IMR-90 (cell line): ENCODE measurements around the gene LRSAM1. TPM values are rescaled to one million over a fixed set of nuclear protein-coding genes. Genes with fewer than 3 reads are reported as not detected.

Source experiments
- ATAC-seq: fragments of 200-7000 bp; cut with Tn5 transposase; 2 replicates; pipeline ENCODE4 v1.9.1; 2020; ENCODE audit warnings: low read depth, mild to moderate bottlenecking, moderate library complexity
- BruUV-seq: library from RNA; stranded (reverse); fragments of 400-500 nt; replicated peaks from 2 replicates; lab custom pipeline; 2021; lab: Mats Ljungman, UMichigan
- CTCF ChIA-PET: fragments of 300-600 bp; formaldehyde crosslinking; extraction: SDS; loops from one replicate; lab custom pipeline; 2021; ENCODE audit warnings: antibody characterized with exemption; lab: Yijun Ruan, JAX
- POLR2A ChIA-PET: fragments of 300-600 bp; sonication (Branson Sonifier 250); formaldehyde crosslinking; loops from one replicate; lab custom pipeline; 2022; ENCODE audit warnings: antibody characterized with exemption; ENCODE audit not compliant: unreplicated experiment; lab: Charles Lee
- DNase-seq: peaks from one replicate; pipeline ENCODE4 v3.0.0; 2013
- H2AFZ ChIP-seq: replicated peaks from 2 replicates; pipeline ENCODE3; 2013; ENCODE audit warnings: low read length, mild to moderate bottlenecking; ENCODE audit not compliant: poor library complexity
- H2AK5ac ChIP-seq: 2 replicates; pipeline ENCODE4 v1.6.1; 2013; ENCODE audit warnings: low read depth, low read length, inconsistent platforms
- H2AK9ac ChIP-seq: replicated peaks from 2 replicates; pipeline ENCODE3; 2013; ENCODE audit warnings: mild to moderate bottlenecking, low read depth, low read length, moderate library complexity; ENCODE audit not compliant: poor library complexity
- H2BK120ac ChIP-seq: 2 replicates; pipeline ENCODE4 v1.6.1; 2013; ENCODE audit warnings: low read depth, low read length, inconsistent platforms
- H2BK15ac ChIP-seq: 3 replicates; pipeline ENCODE4 v1.6.1; 2013; ENCODE audit warnings: low read depth, low read length, inconsistent platforms
- H2BK20ac ChIP-seq: 2 replicates; pipeline ENCODE4 v1.6.1; 2013; ENCODE audit warnings: low read depth, mild to moderate bottlenecking, inconsistent platforms, low read length, moderate library complexity
- H2BK5ac ChIP-seq: 2 replicates; pipeline ENCODE4 v1.6.1; 2013; ENCODE audit warnings: mild to moderate bottlenecking, low read depth, low read length, inconsistent platforms; ENCODE audit not compliant: poor library complexity, severe bottlenecking
- H3K14ac ChIP-seq: replicated peaks from 2 replicates; pipeline ENCODE4 v1.6.1; 2013; ENCODE audit warnings: low read depth, low read length, inconsistent platforms
- H3K18ac ChIP-seq: 2 replicates; pipeline ENCODE4 v1.6.1; 2013; ENCODE audit warnings: low read depth, low read length, control low read depth
- H3K23ac ChIP-seq: 2 replicates; pipeline ENCODE4 v1.6.1; 2013; ENCODE audit warnings: low read depth, low read length, inconsistent platforms
- H3K27ac ChIP-seq: 2 replicates; pipeline ENCODE4 v1.5.1; 2013; ENCODE audit warnings: mild to moderate bottlenecking, control low read depth, low read length; ENCODE audit not compliant: insufficient read depth
- H3K27me3 ChIP-seq: 2 replicates; pipeline ENCODE4 v1.6.1; 2013; ENCODE audit warnings: low read length; ENCODE audit not compliant: control insufficient read depth, insufficient read depth
- H3K36me3 ChIP-seq: 2 replicates; pipeline ENCODE4 v1.6.1; 2013; ENCODE audit warnings: low read length, mixed read lengths; ENCODE audit not compliant: control insufficient read depth, insufficient read depth
- H3K4ac ChIP-seq: 2 replicates; pipeline ENCODE4 v1.6.1; 2013; ENCODE audit warnings: low read depth, low read length, inconsistent platforms
- H3K4me1 ChIP-seq: 2 replicates; pipeline ENCODE4 v1.6.1; 2013; ENCODE audit warnings: low read length, mixed read lengths; ENCODE audit not compliant: control insufficient read depth, insufficient read depth
- H3K4me2 ChIP-seq: 2 replicates; pipeline ENCODE4 v1.6.1; 2013; ENCODE audit warnings: low read depth, mild to moderate bottlenecking, control low read depth, low read length, moderate library complexity
- H3K4me3 ChIP-seq: 2 replicates; pipeline ENCODE4 v1.5.1; 2013; ENCODE audit warnings: low read depth, mild to moderate bottlenecking, control low read depth, low read length, moderate library complexity; ENCODE audit not compliant: insufficient read depth
- H3K56ac ChIP-seq: 2 replicates; pipeline ENCODE4 v1.6.1; 2013; ENCODE audit warnings: low read length, inconsistent platforms; ENCODE audit not compliant: insufficient read depth; ENCODE audit errors: extremely low read depth
- H3K79me1 ChIP-seq, 2 experiments: 2 replicates each; pipeline ENCODE4 v1.6.1; 2013; ENCODE audit warnings: low read length in 2 of 2, inconsistent platforms in 1 of 2, low read depth in 1 of 2
- H3K9ac ChIP-seq: 2 replicates; pipeline ENCODE4 v1.6.1; 2013; ENCODE audit warnings: low read depth, low read length, control low read depth
- H3K9me1 ChIP-seq: 2 replicates; pipeline ENCODE4 v1.6.1; 2013; ENCODE audit warnings: low read length, inconsistent platforms; ENCODE audit not compliant: insufficient read depth
- H3K9me3 ChIP-seq: 2 replicates; pipeline ENCODE4 v1.6.1; 2013; ENCODE audit warnings: low read length; ENCODE audit not compliant: control insufficient read depth, insufficient read depth
- H4K20me1 ChIP-seq: 2 replicates; pipeline ENCODE4 v1.6.1; 2013; ENCODE audit warnings: low read length, inconsistent platforms; ENCODE audit not compliant: insufficient read depth
- H4K5ac ChIP-seq: 2 replicates; pipeline ENCODE4 v1.6.1; 2013; ENCODE audit warnings: mild to moderate bottlenecking, low read depth, low read length, control low read depth
- H4K8ac ChIP-seq, 2 experiments: 2 replicates each; pipeline ENCODE4 v1.6.1; 2013; ENCODE audit warnings: low read depth in 2 of 2, low read length in 2 of 2, control low read depth in 1 of 2, inconsistent platforms in 1 of 2
- H4K91ac ChIP-seq: 2 replicates; pipeline ENCODE4 v1.6.1; 2013; ENCODE audit warnings: low read depth, low read length, inconsistent platforms; ENCODE audit not compliant: insufficient read depth
- BHLHE40 ChIP-seq: fragments of 150-350 bp; IDR thresholded peaks from 2 replicates; pipeline ENCODE4 v1.6.1; 2016; ENCODE audit warnings: mild to moderate bottlenecking, low read depth, low read length
- CEBPB ChIP-seq: IDR thresholded peaks from 2 replicates; pipeline ENCODE4 v1.6.1; 2012; ENCODE audit warnings: low read depth, low read length, improper control_type of control experiment
- CHD1 ChIP-seq: IDR thresholded peaks from 2 replicates; pipeline ENCODE4 v1.6.1; 2012; ENCODE audit warnings: low read depth, low read length, improper control_type of control experiment
- FOS ChIP-seq: fragments of 150-350 bp; IDR thresholded peaks from 2 replicates; pipeline ENCODE4 v1.6.1; 2016; ENCODE audit warnings: low read depth, low read length
- MAFK ChIP-seq: IDR thresholded peaks from 2 replicates; pipeline ENCODE4 v1.6.1; 2012; ENCODE audit warnings: low read depth, low read length, improper control_type of control experiment
- MAZ ChIP-seq: IDR thresholded peaks from 2 replicates; pipeline ENCODE4 v1.6.1; 2012; ENCODE audit warnings: low read depth, mild to moderate bottlenecking, low read length, improper control_type of control experiment, moderate library complexity, borderline replicate concordance
- MXI1 ChIP-seq: IDR thresholded peaks from 2 replicates; pipeline ENCODE4 v1.6.1; 2012; ENCODE audit warnings: low read depth, mild to moderate bottlenecking, low read length, moderate library complexity, borderline replicate concordance
- POLR2A ChIP-seq: IDR thresholded peaks from 2 replicates; pipeline ENCODE4 v1.6.1; 2012; ENCODE audit warnings: mild to moderate bottlenecking, low read depth, low read length
- RAD21 ChIP-seq: IDR thresholded peaks from 2 replicates; pipeline ENCODE4 v1.6.1; 2012; ENCODE audit warnings: low read length, improper control_type of control experiment
- RCOR1 ChIP-seq: IDR thresholded peaks from 2 replicates; pipeline ENCODE4 v1.6.1; 2012; ENCODE audit warnings: mild to moderate bottlenecking, low read length, improper control_type of control experiment; ENCODE audit not compliant: insufficient replicate concordance
- RFX5 ChIP-seq: IDR thresholded peaks from 2 replicates; pipeline ENCODE4 v1.8.0; 2012; ENCODE audit warnings: low read depth, mild to moderate bottlenecking, low read length, moderate library complexity
- SMC3 ChIP-seq: fragments of 150-350 bp; IDR thresholded peaks from 2 replicates; pipeline ENCODE4 v1.6.1; 2016; ENCODE audit warnings: low read depth, mild to moderate bottlenecking, antibody characterized with exemption, low read length, moderate library complexity
- WGBS, 2 experiments: methylation state at CpG; one replicate each; pipeline versions ENCODE4 v1.1.5 to v1.1.7; 2013; ENCODE audit warnings: missing lambda C conversion rate in 2 of 2; ENCODE audit not compliant: insufficient read length in 1 of 2; ENCODE audit errors: extremely low coverage in 2 of 2; 5-methylcytosine and 5-hydroxymethylcytosine counted together
- dilution Hi-C: fragments of 300-500 bp; cut with HindIII; formaldehyde crosslinking; loops from one replicate; pipeline ENCODE4 v1.14.3; 2018; ENCODE audit warnings: low sequenced_read_pairs; ENCODE audit not compliant: unreplicated experiment
- in situ Hi-C: fragments of 300-500 bp; cut with MboI; formaldehyde crosslinking; loops from 3 replicates; pipeline ENCODE4 v1.14.3; 2019; ENCODE audit warnings: low sequenced_read_pairs, inconsistent platforms, mixed read lengths
- intact Hi-C: fragments of 100-400 bp; cut with micrococcal nuclease; formaldehyde crosslinking; loops from 2 replicates; pipeline ENCODE4 v1.10.0; 2022
- polyA plus RNA-seq, 3 experiments: library from polyadenylated mRNA; depleted of rRNA; stranded (reverse); fragments of >200 nt; gene quantifications; 2 replicates each; pipeline ENCODE4 v1.2.3, GENCODE V29; 2012; ENCODE audit warnings: low replicate concordance in 1 of 3
- total RNA-seq: library from RNA; depleted of rRNA; stranded (reverse); fragments of >200 nt; gene quantifications from 2 replicates; pipeline ENCODE4 v1.2.3, GENCODE V29; 2012
- TF ChIP-seq, protein P1 (sequence below): fragments of 150-350 bp; IDR thresholded peaks from 2 replicates; pipeline ENCODE4 v1.6.1; 2017; ENCODE audit warnings: mild to moderate bottlenecking, antibody characterized with exemption, low read length, low read depth
- TF ChIP-seq, protein P2 (sequence below): conservative IDR thresholded peaks from 2 replicates; pipeline ENCODE4 v1.5.1; 2012; ENCODE audit warnings: mild to moderate bottlenecking, low read depth, low read length, improper control_type of control experiment

LRSAM1 gene
- total and polyA plus RNA-seq, 2 of the 4 experiments (the other 2 are of a cell fraction), result 3.0 to 9.3 TPM

DNA sequence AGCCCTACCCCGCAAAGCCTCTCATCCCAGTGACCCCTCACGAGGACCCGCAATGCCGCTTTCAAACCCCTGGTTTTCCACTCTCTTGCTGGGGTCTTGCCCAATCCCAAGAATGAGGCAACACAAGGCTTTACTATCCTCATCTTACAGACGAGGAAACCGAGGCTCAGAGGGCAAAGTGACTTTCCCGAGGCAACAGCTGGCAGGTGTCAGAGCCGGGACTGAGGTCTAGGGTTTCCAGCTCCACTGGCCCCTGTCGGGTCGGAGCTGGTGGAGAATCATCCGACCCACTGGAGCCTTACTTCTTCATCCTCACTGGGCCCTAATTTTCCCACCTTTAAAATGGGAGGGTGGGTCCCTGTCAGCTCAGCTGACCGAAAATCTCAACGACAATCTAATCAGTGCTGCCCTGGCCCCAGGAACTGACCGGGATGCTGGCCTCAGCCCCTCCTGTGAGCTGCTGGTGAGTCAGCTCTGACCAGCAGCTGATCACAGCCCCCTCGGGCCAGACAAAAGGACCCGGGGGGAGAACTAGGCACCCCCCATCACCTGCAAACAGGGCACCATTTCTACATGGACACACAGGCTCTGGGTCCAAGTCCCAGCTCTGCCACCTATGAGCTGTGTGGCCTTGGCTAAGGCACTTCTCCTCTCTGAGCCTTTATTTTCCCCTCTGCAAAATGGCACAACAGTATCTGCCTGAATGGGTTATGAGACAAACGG is 88.1 kb downstream of the LRSAM1 start:
- in situ Hi-C loops, result no loop called here

More for the DNA sequence above, 88.1 kb downstream of the LRSAM1 start:
- dilution Hi-C loops (no loop called here), intact Hi-C loops (no loop called here)
- Histone ChIP-seq H4K20me1 (peaks cover 93% of the 10 kb centered on the region), H2BK5ac (peak overlapping the region; percentile 84), H2BK120ac (peak overlapping the region; percentile 93), H4K5ac (peak overlapping the region; percentile 79), H3K4me1 (peaks cover 82% of the 10 kb centered on the region), H3K14ac (peak overlapping the region; percentile 79), H2AK5ac (peak overlapping the region; percentile 94), H2AK9ac (peak overlapping the region; percentile 96), H3K18ac (peak overlapping the region; percentile 82), H3K79me1 (peaks cover 11 to 80% of the 10 kb centered on the region in 2 experiments; a peak in 2 of 4 replicates), H3K4ac (peak overlapping the region; percentile 95), H3K23ac (peak overlapping the region; percentile 94), H4K91ac (peak overlapping the region; percentile 96), H3K36me3 (peaks cover 44% of the 10 kb centered on the region), H2BK20ac (peak overlapping the region; percentile 86), H3K27ac (peak overlapping the region; percentile 86), H2BK15ac (peak overlapping the region; percentile 77; the same call in 2 of the 3 replicates), H4K8ac (peak overlapping the region; percentile 66 to 83), H3K9ac (peak overlapping the region; percentile 44), H3K9me3 (no peaks in the 10 kb centered on the region), H3K9me1 (peaks cover 48% of the 10 kb centered on the region), H3K4me2 (peak overlapping the region; percentile 63), H2AFZ (peak overlapping the region; percentile 64), H3K56ac (peak overlapping the region; percentile 37; the same call in 1 of the 2 replicates), H3K4me3 (no peak overlapping the region), H3K27me3 (no peaks in the 10 kb centered on the region)
- peak; percentile 45 for ATAC-seq
- TF ChIP-seq, protein P1, sequence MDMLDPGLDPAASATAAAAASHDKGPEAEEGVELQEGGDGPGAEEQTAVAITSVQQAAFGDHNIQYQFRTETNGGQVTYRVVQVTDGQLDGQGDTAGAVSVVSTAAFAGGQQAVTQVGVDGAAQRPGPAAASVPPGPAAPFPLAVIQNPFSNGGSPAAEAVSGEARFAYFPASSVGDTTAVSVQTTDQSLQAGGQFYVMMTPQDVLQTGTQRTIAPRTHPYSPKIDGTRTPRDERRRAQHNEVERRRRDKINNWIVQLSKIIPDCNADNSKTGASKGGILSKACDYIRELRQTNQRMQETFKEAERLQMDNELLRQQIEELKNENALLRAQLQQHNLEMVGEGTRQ, result 0 out of 2 replicates have a peak, but pooled peaks have one; percentile 15
- TF ChIP-seq MAFK, result no peak
- TF ChIP-seq BHLHE40, result no peak
- TF ChIP-seq RAD21, result no peak
- no peak for TF ChIP-seq RFX5
- TF ChIP-seq CEBPB, result peak; percentile 89
- TF ChIP-seq POLR2A, result no peak
- peak; percentile 94 for TF ChIP-seq RCOR1
- TF ChIP-seq, protein P2, sequence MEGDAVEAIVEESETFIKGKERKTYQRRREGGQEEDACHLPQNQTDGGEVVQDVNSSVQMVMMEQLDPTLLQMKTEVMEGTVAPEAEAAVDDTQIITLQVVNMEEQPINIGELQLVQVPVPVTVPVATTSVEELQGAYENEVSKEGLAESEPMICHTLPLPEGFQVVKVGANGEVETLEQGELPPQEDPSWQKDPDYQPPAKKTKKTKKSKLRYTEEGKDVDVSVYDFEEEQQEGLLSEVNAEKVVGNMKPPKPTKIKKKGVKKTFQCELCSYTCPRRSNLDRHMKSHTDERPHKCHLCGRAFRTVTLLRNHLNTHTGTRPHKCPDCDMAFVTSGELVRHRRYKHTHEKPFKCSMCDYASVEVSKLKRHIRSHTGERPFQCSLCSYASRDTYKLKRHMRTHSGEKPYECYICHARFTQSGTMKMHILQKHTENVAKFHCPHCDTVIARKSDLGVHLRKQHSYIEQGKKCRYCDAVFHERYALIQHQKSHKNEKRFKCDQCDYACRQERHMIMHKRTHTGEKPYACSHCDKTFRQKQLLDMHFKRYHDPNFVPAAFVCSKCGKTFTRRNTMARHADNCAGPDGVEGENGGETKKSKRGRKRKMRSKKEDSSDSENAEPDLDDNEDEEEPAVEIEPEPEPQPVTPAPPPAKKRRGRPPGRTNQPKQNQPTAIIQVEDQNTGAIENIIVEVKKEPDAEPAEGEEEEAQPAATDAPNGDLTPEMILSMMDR, result no peak
- TF ChIP-seq SMC3, result no peak
- no peak for TF ChIP-seq MXI1
- no peak for TF ChIP-seq CHD1
- peak; percentile 56; the same call in 1 of the 2 replicates for TF ChIP-seq MAZ
- TF ChIP-seq FOS, result peak; percentile 55
- DNase-seq, result peak; percentile 60
- 60% methylated on average over 8 of the region's 17 CpGs; no CpG with 5 or more reads in 1 of the 2 experiments for WGBS, 2 experiments
- POLR2A ChIA-PET, result no interaction called here
- CTCF ChIA-PET, result no interaction called here
- no TSS peak for BruUV-seq
